Airway epithelial cell (primary cell): Measurements from ENCODE around the gene TMPRSS6. TPM values are rescaled to one million over a fixed set of nuclear protein-coding genes. Genes with fewer than 3 reads are reported as not detected.

Experiments
- total RNA-seq: library from RNA; depleted of rRNA; stranded (reverse); fragments of >200 nt; gene quantifications from 2 replicates; pipeline ENCODE4 v1.2.3, GENCODE V29; 2015

The TMPRSS6 gene
- total RNA-seq = 0.07 TPM in 1 of 2 replicates, not detected in the other

DNA sequence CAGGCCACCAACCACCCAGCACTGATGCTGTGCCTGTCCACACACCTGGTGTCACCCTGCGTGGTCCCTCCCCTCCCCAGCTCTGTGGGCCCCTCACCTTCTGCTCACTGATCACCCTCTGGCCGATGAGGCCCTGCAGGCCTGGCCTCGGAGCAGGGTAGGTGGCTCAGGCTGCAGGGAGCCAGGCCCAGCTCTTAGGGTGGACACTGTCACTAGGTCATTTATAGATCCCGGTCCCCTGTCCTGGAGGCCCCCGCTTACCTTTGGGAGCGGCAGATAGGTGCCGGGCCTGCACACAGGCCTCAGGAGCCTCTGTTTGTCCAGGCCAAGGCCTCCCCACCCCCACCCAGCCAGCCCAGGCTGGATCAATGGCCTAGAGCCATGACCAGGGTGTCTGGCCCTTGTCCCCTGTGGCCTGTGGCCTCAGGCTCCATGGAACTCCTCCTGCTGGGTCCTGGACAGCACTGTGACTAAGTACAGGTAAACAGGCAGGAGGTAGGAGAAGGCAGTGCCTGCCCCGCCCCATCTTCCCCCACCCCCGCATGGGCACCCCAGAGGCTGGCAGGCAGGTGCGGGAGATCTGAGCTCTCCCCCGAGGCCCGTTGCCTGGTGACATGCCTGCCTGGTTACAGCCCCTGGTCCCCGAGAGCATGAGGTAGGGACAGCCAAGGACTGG is at the start of gene TMPRSS6:
Gene TMPRSS6, minus strand, starts transcription at position 472 of the 676 bp plus-strand sequence. CDS start 6,296 bp downstream, outside the sequence.

GRCh38 chr22:37051391-37052385 is 57.8 kb downstream of the TMPRSS6 start, which contains the start of gene KCTD17:
Gene KCTD17 (plus strand): TSS chr22:37051742. CDS start chr22:37051761, 19 bp downstream.

DNA sequence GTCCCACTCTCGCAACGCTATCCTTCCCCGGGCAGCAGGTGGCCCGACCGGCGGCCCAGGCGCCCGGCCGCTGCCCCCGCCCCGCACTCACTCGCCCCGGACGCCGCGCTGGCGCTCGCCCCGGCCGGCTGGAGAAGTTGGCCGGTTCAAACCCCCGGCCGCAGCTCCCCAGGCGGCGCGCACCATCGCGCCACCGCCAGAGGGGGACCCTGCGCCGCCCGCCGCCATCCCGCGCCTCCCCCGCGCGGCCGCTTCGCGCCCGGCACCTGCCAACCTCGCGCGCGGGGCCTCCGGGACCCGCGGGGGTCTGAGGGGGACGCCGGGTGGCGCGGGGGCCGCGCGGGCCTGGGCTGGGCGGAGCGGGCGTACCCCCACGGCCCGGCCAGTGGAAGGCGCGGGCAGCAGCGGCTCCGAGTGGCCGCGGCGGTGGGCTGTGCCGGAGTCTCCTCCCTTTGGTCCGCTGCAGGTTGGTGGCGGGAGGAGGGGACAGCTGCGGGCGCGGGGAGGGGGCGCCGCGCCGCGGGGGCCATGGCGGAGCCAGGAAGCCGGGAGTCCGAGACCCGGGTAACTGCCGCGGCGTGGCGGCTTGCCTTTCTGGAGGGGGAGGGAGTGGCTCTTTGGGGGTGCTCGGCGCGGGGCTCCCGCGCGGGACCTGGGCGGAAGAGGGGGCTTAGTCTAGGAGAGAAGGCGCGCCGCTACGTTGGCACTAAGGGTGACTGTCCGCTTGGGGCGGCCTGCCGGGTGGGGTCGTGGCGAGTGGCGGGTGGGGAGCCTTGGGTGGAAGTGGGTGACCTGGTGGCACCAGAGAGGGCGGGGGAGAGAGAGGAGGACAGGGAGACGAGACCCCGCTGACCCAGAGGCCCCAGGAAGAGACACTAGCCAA is 90.0 kb downstream of the TMPRSS6 start, which contains the start of the genes MPST and TST:
Gene MPST, plus strand, starts transcription at position 434 of the 883 bp plus-strand sequence. Its CDS starts 95 bp downstream, at position 529.
Gene TST, minus strand, starts transcription at position 139 of the 883 bp plus-strand sequence. CDS start 715 bp downstream, outside the sequence.

Other genes with a start within 250 kb of the TMPRSS6 start
- not detected in 2 replicates for gene NCF4, start 248.7 kb downstream of the TMPRSS6 start, total RNA-seq
- 0.42 TPM in 1 of 2 replicates, not detected in the other for gene CSF2RB, start 196.1 kb downstream of the TMPRSS6 start, total RNA-seq
- 58.2 and 66.0 TPM in 2 replicates for gene TST, start 90.3 kb downstream of the TMPRSS6 start, total RNA-seq
- gene MPST, start 90.0 kb downstream of the TMPRSS6 start, total RNA-seq = 180 and 211 TPM in 2 replicates
- gene KCTD17, start 58.0 kb downstream of the TMPRSS6 start, total RNA-seq = 20.5 and 21.4 TPM in 2 replicates
- gene IL2RB, start 40.2 kb upstream of the TMPRSS6 start, total RNA-seq = 0.05 and 0.28 TPM in 2 replicates
- gene C1QTNF6, start 78.5 kb upstream of the TMPRSS6 start, total RNA-seq = 7.8 and 9.2 TPM in 2 replicates
- not detected in 2 replicates for gene SSTR3, start 102.8 kb upstream of the TMPRSS6 start, total RNA-seq
- gene RAC2, start 134.6 kb upstream of the TMPRSS6 start, total RNA-seq = 85.6 and 90.1 TPM in 2 replicates
- 0.09 and 0.21 TPM in 2 replicates for gene CYTH4, start 172.8 kb upstream of the TMPRSS6 start, total RNA-seq